H1 (cell line): ENCODE data around the gene RNPEPL1. TPM values are rescaled to one million over a fixed set of nuclear protein-coding genes. Genes with fewer than 3 reads are reported as not detected.
A peak's percentile ranks its signal among the peaks of the same experiment; 100 is the strongest.

ENCODE experiments used
- CTCF ChIA-PET: fragments of 300-600 bp; sonication (Branson Sonifier 250); formaldehyde crosslinking; loops from one replicate; lab custom pipeline; 2021; ENCODE audit not compliant: partially characterized antibody; lab: Charles Lee
- POLR2A ChIA-PET: fragments of 300-600 bp; sonication (Branson Sonifier 250); formaldehyde crosslinking; loops from one replicate; lab custom pipeline; 2021; ENCODE audit warnings: inconsistent platforms; ENCODE audit not compliant: partially characterized antibody; lab: Charles Lee
- DNase-seq, 2 experiments: peaks; one replicate each; pipeline versions ENCODE4 v3.0.0 to v3.0.0-alpha.2; 2010 to 2022; ENCODE audit warnings: low spot score in 2 of 2, low read depth in 1 of 2, mixed read lengths in 1 of 2
- FAIRE-seq: peaks from 2 replicates; lab custom pipeline; 2011; peaks lifted over from hg19 to GRCh38; lab: Jason Lieb, UNC
- H2AFZ ChIP-seq: 2 replicates; pipeline ENCODE4 v1.8.1; 2012; ENCODE audit warnings: low read length, inconsistent platforms
- H2AK5ac ChIP-seq: 2 replicates; pipeline ENCODE4 v1.6.1; 2013; ENCODE audit warnings: low read depth, low read length
- H2BK120ac ChIP-seq: replicated peaks from 2 replicates; pipeline ENCODE3; 2013; ENCODE audit warnings: low read depth, low read length, inconsistent platforms
- H2BK12ac ChIP-seq: 2 replicates; pipeline ENCODE4 v1.6.1; 2013; ENCODE audit warnings: low read depth, low read length
- H2BK15ac ChIP-seq: 2 replicates; pipeline ENCODE4 v1.6.1; 2013; ENCODE audit warnings: low read length
- H2BK20ac ChIP-seq: 2 replicates; pipeline ENCODE4 v1.6.1; 2013; ENCODE audit warnings: low read length
- H2BK5ac ChIP-seq: 2 replicates; pipeline ENCODE4 v1.6.1; 2013; ENCODE audit warnings: low read depth, low read length
- H3K14ac ChIP-seq: 2 replicates; pipeline ENCODE4 v1.6.1; 2013; ENCODE audit warnings: inconsistent platforms; ENCODE audit not compliant: insufficient read length
- H3K18ac ChIP-seq: 2 replicates; pipeline ENCODE4 v1.6.1; 2013; ENCODE audit warnings: low read length; ENCODE audit errors: extremely low read depth
- H3K23ac ChIP-seq: 2 replicates; pipeline ENCODE4 v1.6.1; 2013; ENCODE audit warnings: inconsistent platforms; ENCODE audit not compliant: insufficient read length
- H3K23me2 ChIP-seq: 2 replicates; pipeline ENCODE4 v1.6.1; 2013; ENCODE audit warnings: low read depth, low read length
- H3K27ac ChIP-seq: 2 replicates; pipeline ENCODE4 v1.6.1; 2011; ENCODE audit warnings: low read depth, low read length, inconsistent platforms
- H3K27me3 ChIP-seq, 4 experiments: replicated peaks in 1 of 4; 1 replicate in 1 of 4; 2 replicates in 3 of 4; pipeline versions ENCODE4 v1.6.1 to v1.8.1; 2011 to 2013; ENCODE audit warnings: low read length in 3 of 4, mild to moderate bottlenecking in 3 of 4, inconsistent platforms in 2 of 4, mixed read lengths in 2 of 4, moderate library complexity in 1 of 4; ENCODE audit not compliant: control insufficient read depth in 3 of 4, insufficient read depth in 3 of 4; ENCODE audit errors: extremely low read depth in 1 of 4
- H3K36me3 ChIP-seq, 4 experiments: 2 replicates each; pipeline versions ENCODE4 v1.6.1 to v1.8.1; 2011 to 2013; ENCODE audit warnings: mild to moderate bottlenecking in 4 of 4, low read length in 3 of 4, moderate library complexity in 2 of 4, control low read depth in 1 of 4, inconsistent platforms in 1 of 4; ENCODE audit not compliant: insufficient read depth in 4 of 4, control insufficient read depth in 2 of 4
- H3K4ac ChIP-seq: replicated peaks from 2 replicates; pipeline ENCODE3; 2013; ENCODE audit warnings: low read length, low read depth, mixed read lengths, inconsistent platforms; ENCODE audit not compliant: insufficient read length
- H3K4me1 ChIP-seq, 4 experiments: replicated peaks in 1 of 4; 1 replicate in 1 of 4; 2 replicates in 3 of 4; pipeline versions ENCODE4 v1.6.1 to v1.8.1; 2011 to 2013; ENCODE audit warnings: low read length in 3 of 4, inconsistent platforms in 2 of 4, mixed read lengths in 1 of 4; ENCODE audit not compliant: insufficient read depth in 4 of 4, control insufficient read depth in 3 of 4
- H3K4me2 ChIP-seq, 2 experiments: 2 replicates each; pipeline versions ENCODE4 v1.6.1 to v1.8.1; 2011 to 2013; ENCODE audit warnings: low read depth in 2 of 2, low read length in 2 of 2, control low read depth in 1 of 2, inconsistent platforms in 1 of 2, mild to moderate bottlenecking in 1 of 2; ENCODE audit not compliant: insufficient read depth in 1 of 2
- H3K4me3 ChIP-seq, 4 experiments: fragments of 200-600, 300-600 bp in 1 of 4; sonication (generic), shearing (Covaris generic), sonication (Bioruptor Twin) in 1 of 4; 2 replicates each; pipeline versions ENCODE4 v1.5.1 to v1.8.1; 2011 to 2016; ENCODE audit warnings: low read length in 4 of 4, low read depth in 3 of 4, control low read depth in 2 of 4, inconsistent platforms in 2 of 4, mild to moderate bottlenecking in 2 of 4, mixed read lengths in 1 of 4, moderate library complexity in 1 of 4; ENCODE audit not compliant: insufficient read depth in 2 of 4; ENCODE audit errors: extremely low read depth in 1 of 4
- H3K56ac ChIP-seq: replicated peaks from 2 replicates; pipeline ENCODE3; 2013; ENCODE audit warnings: low read depth, mild to moderate bottlenecking, mixed read lengths, low read length, inconsistent platforms; ENCODE audit not compliant: insufficient read length
- H3K79me1 ChIP-seq: 2 replicates; pipeline ENCODE4 v1.6.1; 2013; ENCODE audit warnings: low read depth, low read length, control low read depth
- H3K79me2 ChIP-seq, 2 experiments: 2 replicates each; pipeline versions ENCODE4 v1.6.1 to v1.8.1; 2012 to 2013; ENCODE audit warnings: low read length in 2 of 2, mild to moderate bottlenecking in 2 of 2, inconsistent platforms in 1 of 2; ENCODE audit not compliant: insufficient read depth in 2 of 2, control insufficient read depth in 1 of 2
- H3K9ac ChIP-seq, 4 experiments: replicated peaks in 1 of 4; 1 replicate in 1 of 4; 2 replicates in 3 of 4; pipeline versions ENCODE4 v1.6.1 to v1.8.1; 2011 to 2013; ENCODE audit warnings: low read depth in 3 of 4, low read length in 3 of 4, control low read depth in 2 of 4, mild to moderate bottlenecking in 2 of 4, moderate library complexity in 2 of 4, inconsistent platforms in 1 of 4; ENCODE audit errors: extremely low read depth in 1 of 4
- H3K9me3 ChIP-seq, 2 experiments: 2 replicates each; pipeline versions ENCODE4 v1.6.1 to v1.8.1; 2012 to 2013; ENCODE audit warnings: mild to moderate bottlenecking in 2 of 2, moderate library complexity in 2 of 2, control low read depth in 1 of 2, inconsistent platforms in 1 of 2, low read depth in 1 of 2, low read length in 1 of 2, mixed read lengths in 1 of 2; ENCODE audit not compliant: insufficient read depth in 2 of 2
- H4K20me1 ChIP-seq, 2 experiments: replicated peaks in 1 of 2; 2 replicates each; pipeline versions ENCODE3 to v1.8.1; 2011 to 2013; ENCODE audit warnings: inconsistent platforms in 2 of 2, low read length in 2 of 2, mild to moderate bottlenecking in 1 of 2; ENCODE audit not compliant: insufficient read depth in 2 of 2, control insufficient read depth in 1 of 2
- H4K5ac ChIP-seq: 2 replicates; pipeline ENCODE4 v1.6.1; 2013; ENCODE audit warnings: low read length, low read depth, mixed read lengths, inconsistent platforms; ENCODE audit not compliant: insufficient read length
- H4K8ac ChIP-seq: 2 replicates; pipeline ENCODE4 v1.8.0; 2013; ENCODE audit warnings: mild to moderate bottlenecking, moderate library complexity, low read length, inconsistent platforms; ENCODE audit not compliant: insufficient read depth; ENCODE audit errors: extremely low read depth
- H4K91ac ChIP-seq: replicated peaks from 2 replicates; pipeline ENCODE3; 2013; ENCODE audit warnings: low read length, mixed read lengths, inconsistent platforms; ENCODE audit not compliant: insufficient read length
- ASH2L ChIP-seq: fragments of 200-600, 300-600 bp; sonication (generic); IDR thresholded peaks from one replicate; pipeline ENCODE4 v1.7.1; 2017; ENCODE audit warnings: low read length
- ATF3 ChIP-seq: IDR thresholded peaks from 2 replicates; pipeline ENCODE4 v1.6.1; 2011; ENCODE audit warnings: low read depth, mild to moderate bottlenecking, low read length; ENCODE audit not compliant: insufficient read depth
- CHD1 ChIP-seq: IDR thresholded peaks from 2 replicates; pipeline ENCODE4 v1.6.1; 2012; ENCODE audit warnings: low read depth, low read length, improper control_type of control experiment
- EZH2 ChIP-seq: fragments of 200-600 bp; sonication (generic); IDR thresholded peaks from 2 replicates; pipeline ENCODE4 v1.7.1; 2012; ENCODE audit warnings: low read depth, mild to moderate bottlenecking, moderate library complexity, low read length, inconsistent platforms; ENCODE audit not compliant: severe bottlenecking
- KDM4A ChIP-seq: IDR thresholded peaks from one replicate; pipeline ENCODE4 v1.7.1; 2012; ENCODE audit warnings: low read depth, mild to moderate bottlenecking, moderate library complexity, low read length, inconsistent platforms; ENCODE audit not compliant: severe bottlenecking
- MAX ChIP-seq: IDR thresholded peaks from 2 replicates; pipeline ENCODE4 v1.6.1; 2012; ENCODE audit warnings: inconsistent platforms
- RBBP5 ChIP-seq: IDR thresholded peaks from 2 replicates; pipeline ENCODE4 v1.7.1; 2012; ENCODE audit warnings: low read depth, mild to moderate bottlenecking, inconsistent platforms, low read length, moderate library complexity, borderline replicate concordance
- TCF12 ChIP-seq: IDR thresholded peaks from 2 replicates; pipeline ENCODE4 v1.6.1; 2011; ENCODE audit warnings: low read depth, mild to moderate bottlenecking, low read length
- WGBS, 2 experiments: shearing (Covaris generic) in 1 of 2; methylation state at CpG; one replicate each; pipeline versions ENCODE4 v1.1.6 to v1.1.7; 2013 to 2015; ENCODE audit warnings: low lambda C conversion rate in 2 of 2, mixed read lengths in 2 of 2, inconsistent platforms in 1 of 2, low coverage in 1 of 2, missing lambda C conversion rate in 1 of 2; ENCODE audit not compliant: insufficient replicate concordance in 2 of 2, insufficient coverage in 1 of 2, insufficient read length in 1 of 2; ENCODE audit errors: extremely low coverage in 1 of 2, missing lambda C conversion rate in 1 of 2; 5-methylcytosine and 5-hydroxymethylcytosine counted together
- polyA plus RNA-seq, 7 experiments: library from polyadenylated mRNA; depleted of rRNA in 3 of 7; stranded (reverse) in 5 of 7; unstranded in 2 of 7; fragments of >200 nt in 5 of 7; fragments of 200-250 nt in 2 of 7; gene quantifications; 1 replicate in 5 of 7; 2 replicates in 1 of 7; 4 replicates in 1 of 7; pipeline versions ENCODE4 v1.2.1 to v1.2.3, GENCODE V29; 2011 to 2013; ENCODE audit warnings: missing spikeins in 2 of 7, mixed read lengths in 2 of 7
- total RNA-seq: library from RNA; stranded (reverse); fragmentation: NEBNext Ultra II Directional; extraction: Animal tissue kit (Norgen Biotek cat#: 25700); gene quantifications from 2 replicates; pipeline ENCODE4 v1.2.1, GENCODE V29; 2021

RNPEPL1 gene
- total and polyA plus RNA-seq, 2 of the 8 experiments (the other 6 are each of a cell fraction or from before 2014, with no cell fraction given), result 9.0 to 11.3 TPM

GRCh38 chr2:240568678-240569522 lies 616 bp downstream of the RNPEPL1 start:
- POLR2A ChIA-PET, result interaction anchor here (0.7 to 1.9 kb wide), 5 partner anchors 8 to 251 kb away, joined by 3 to 7 read pairs (median 4); partner anchors contain the start of genes CAPN10 and KIF1A
- H3K9me3 ChIP-seq, result no peaks in the 10 kb centered on the region
- no peak overlapping the region; the same call in 1 of the 2 replicates for H2AK5ac ChIP-seq
- H3K36me3 ChIP-seq, result no peaks in the 10 kb centered on the region
- no peak overlapping the region for H3K56ac ChIP-seq
- peak overlapping the region; percentile 53 for H3K4ac ChIP-seq
- H3K27ac ChIP-seq, result no peak overlapping the region
- H2BK20ac ChIP-seq, result no peak overlapping the region
- peaks cover 3 to 17% of the 10 kb centered on the region in 2 experiments for H4K20me1 ChIP-seq
- no peak overlapping the region for H3K14ac ChIP-seq
- peak overlapping the region; percentile 24; the same call in 1 of the 2 replicates for H3K18ac ChIP-seq
- TF ChIP-seq KDM4A (peak; percentile 95), ATF3 (no peak), MAX (0 out of 2 replicates have a peak, but pooled peaks have one; percentile 37), CHD1 (no peak), ASH2L (no peak), TCF12 (no peak), RBBP5 (peak; percentile 67; the same call in 1 of the 2 replicates), EZH2 (peak; percentile 57)
- H2BK120ac ChIP-seq, result no peak overlapping the region
- H2BK5ac ChIP-seq, result no peak overlapping the region
- peak overlapping the region in 2 of 4 experiments; percentile 30 to 78; a peak in 2 of 7 replicates for H3K9ac ChIP-seq
- H3K4me3 ChIP-seq, result peak overlapping the region; percentile 38 to 70 (median 52)
- CTCF ChIA-PET, result interaction anchor here (0.6 to 1.7 kb wide), 4 partner anchors 11 to 38 kb away, joined by 3 to 4 read pairs (median 4); no protein-coding TSS in a partner anchor
- no peak overlapping the region for H2BK12ac ChIP-seq
- peaks cover 10% of the 10 kb centered on the region; the same call in 1 of the 2 replicates for H3K23me2 ChIP-seq
- no peak overlapping the region for H2BK15ac ChIP-seq
- H3K27me3 ChIP-seq, result peaks cover 18 to 34% (median 30%) of the 10 kb centered on the region in 4 experiments
- no peaks in the 10 kb centered on the region for H3K79me1 ChIP-seq
- FAIRE-seq (no peak), DNase-seq (peak in 1 of 2 experiments; percentile 67)
- H4K5ac ChIP-seq, result no peak overlapping the region
- H4K8ac ChIP-seq, result peak overlapping the region; percentile 51
- no peak overlapping the region for H3K23ac ChIP-seq
- no peaks in the 10 kb centered on the region for H3K79me2 ChIP-seq
- peaks cover 0 to 29% (median 21%) of the 10 kb centered on the region in 4 experiments; a peak in 6 of 7 replicates for H3K4me1 ChIP-seq
- no peak overlapping the region for H4K91ac ChIP-seq
- WGBS, 2 experiments, result 11% methylated on average over 55 of the region's 93 CpGs; no CpG with 5 or more reads in 1 of the 2 experiments
- H3K4me2 ChIP-seq, result peak overlapping the region; percentile 88 to 90
- H2AFZ ChIP-seq, result no peak overlapping the region
